ENCODE measurements around the gene SLC41A3.

Gene SLC41A3

DNA sequence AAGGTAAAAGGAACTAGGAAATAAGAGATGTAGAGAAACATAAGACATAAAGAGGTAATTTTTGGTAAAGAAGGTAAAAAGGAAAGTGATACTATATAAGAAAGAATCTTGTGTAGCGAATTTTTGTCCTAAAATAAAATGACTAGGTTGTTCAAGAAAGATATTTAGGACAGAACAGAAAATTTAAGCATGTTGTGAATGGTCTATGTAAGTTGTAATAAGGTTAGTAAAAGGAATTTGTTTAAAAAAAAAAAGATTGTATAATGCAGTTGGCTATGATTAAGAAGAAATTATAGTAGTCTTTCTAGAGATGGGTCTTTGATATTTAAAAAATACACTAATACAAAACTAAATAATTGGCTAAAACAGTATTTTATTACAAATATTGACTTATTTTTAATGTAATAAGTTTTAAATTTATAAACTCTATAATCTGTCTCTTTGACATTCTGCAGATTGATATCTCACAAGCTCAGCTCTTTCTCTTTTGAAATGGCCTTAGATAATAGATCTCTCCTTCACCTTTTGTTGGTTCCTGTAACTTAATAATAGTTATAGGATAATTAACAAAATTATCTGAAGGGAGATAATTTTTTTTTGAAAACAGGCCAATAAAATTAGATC lies 3.7 kb upstream of the SLC41A3 start:
- no peak for DNase-seq (ENCODE audit: insufficient read length, low spot score)
- no peak for FAIRE-seq
- TF ChIP-seq, protein P1, sequence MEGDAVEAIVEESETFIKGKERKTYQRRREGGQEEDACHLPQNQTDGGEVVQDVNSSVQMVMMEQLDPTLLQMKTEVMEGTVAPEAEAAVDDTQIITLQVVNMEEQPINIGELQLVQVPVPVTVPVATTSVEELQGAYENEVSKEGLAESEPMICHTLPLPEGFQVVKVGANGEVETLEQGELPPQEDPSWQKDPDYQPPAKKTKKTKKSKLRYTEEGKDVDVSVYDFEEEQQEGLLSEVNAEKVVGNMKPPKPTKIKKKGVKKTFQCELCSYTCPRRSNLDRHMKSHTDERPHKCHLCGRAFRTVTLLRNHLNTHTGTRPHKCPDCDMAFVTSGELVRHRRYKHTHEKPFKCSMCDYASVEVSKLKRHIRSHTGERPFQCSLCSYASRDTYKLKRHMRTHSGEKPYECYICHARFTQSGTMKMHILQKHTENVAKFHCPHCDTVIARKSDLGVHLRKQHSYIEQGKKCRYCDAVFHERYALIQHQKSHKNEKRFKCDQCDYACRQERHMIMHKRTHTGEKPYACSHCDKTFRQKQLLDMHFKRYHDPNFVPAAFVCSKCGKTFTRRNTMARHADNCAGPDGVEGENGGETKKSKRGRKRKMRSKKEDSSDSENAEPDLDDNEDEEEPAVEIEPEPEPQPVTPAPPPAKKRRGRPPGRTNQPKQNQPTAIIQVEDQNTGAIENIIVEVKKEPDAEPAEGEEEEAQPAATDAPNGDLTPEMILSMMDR (IDR thresholded peaks at IDR 0.05; ENCODE audit: insufficient read depth, missing control alignments): no peak

DNA sequence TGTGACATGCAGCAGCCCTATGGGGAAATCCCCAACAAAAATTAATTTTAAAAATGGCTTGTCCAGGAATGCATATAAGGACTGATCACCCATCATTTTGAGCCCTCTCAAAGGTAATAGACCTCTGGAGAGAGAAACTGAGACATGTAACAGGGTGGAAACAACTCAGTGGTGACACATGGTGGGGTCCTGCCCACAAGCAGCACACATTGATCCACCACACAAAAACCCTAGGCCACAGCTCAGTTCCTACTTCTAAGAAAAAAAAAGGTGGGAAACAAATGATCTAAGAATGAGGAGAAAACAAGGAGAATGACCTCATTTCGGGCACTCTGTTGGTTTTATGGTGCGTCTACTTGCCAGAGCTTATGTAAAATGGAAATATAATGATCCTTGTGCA lies 1.9 kb upstream of the SLC41A3 start:
- TF ChIP-seq, protein P1 (IDR thresholded peaks at IDR 0.05; ENCODE audit: insufficient read depth, missing control alignments): no peak
- DNase-seq (ENCODE audit: insufficient read length, low spot score) (no peak), FAIRE-seq (no peak)

DNA sequence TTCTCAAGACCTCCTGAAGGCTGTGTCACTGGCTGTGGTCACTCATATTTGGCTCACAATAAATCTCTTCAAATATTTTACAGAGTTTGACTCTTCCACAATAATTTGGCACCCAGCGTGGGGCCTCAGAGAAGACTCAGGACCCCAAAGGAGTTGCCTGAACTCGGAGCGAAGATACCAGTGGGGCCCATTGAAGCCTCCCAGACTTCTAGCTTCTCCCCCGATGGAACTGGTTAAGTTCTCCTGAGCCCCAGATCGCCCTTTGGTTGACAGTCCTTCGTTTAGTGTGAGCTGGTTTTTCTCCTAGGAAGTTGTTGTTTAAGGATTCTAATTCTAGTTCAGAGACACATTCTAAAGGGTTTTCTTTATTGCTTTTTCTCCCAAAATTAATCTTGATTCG lies 1.4 kb upstream of the SLC41A3 start:
- DNase-seq (ENCODE audit: insufficient read length, low spot score): no peak
- TF ChIP-seq, protein P1 (IDR thresholded peaks at IDR 0.05; ENCODE audit: insufficient read depth, missing control alignments): no peak
- no peak for FAIRE-seq

DNA sequence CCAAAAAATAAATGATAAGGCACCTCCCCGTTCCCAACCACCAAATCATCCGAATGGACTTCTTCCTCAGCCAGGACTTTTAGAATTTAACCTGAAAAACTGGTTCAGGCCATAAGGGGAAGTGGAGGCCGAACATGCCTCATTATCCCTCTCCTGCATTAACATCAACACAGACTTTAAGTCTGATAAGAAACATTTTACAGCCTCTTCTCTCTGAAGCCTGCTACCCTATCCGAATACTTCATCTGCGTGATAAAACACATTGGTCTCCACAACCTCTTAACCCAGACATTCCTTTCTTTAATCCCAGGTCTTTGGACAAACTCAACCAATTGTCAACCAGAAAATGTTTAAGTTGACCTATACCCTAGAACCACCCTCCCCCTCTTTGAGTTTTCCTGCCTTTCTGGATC lies 850 bp upstream of the SLC41A3 start:
- TF ChIP-seq, protein P1 (IDR thresholded peaks at IDR 0.05; ENCODE audit: insufficient read depth, missing control alignments): no peak
- DNase-seq (ENCODE audit: insufficient read length, low spot score): no peak
- FAIRE-seq: no peak

DNA sequence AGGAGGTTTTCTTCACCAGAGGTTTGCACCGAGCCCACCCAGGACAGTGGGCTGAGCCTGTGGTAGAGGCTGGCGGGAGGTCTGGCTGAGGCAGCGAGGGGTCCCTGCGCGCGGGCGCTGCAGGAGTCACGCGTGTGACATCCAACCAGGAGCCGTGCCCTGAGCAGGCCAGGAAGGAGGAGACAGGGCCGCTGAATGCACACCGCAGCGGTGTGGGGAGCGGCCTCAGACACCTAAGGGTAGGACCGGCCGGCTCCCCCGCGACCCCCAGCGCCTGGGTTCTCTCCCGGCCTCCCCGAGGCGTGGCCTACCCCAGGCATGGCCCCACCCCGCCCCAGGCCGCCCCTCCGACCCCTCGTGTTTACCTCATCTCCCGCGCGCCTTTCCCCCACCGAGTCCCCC lies 412 bp downstream of the SLC41A3 start:
- DNase-seq (ENCODE audit: insufficient read length, low spot score) (peak; percentile 44), FAIRE-seq (no peak)
- TF ChIP-seq, protein P1 (IDR thresholded peaks at IDR 0.05; ENCODE audit: insufficient read depth, missing control alignments): no peak

DNA sequence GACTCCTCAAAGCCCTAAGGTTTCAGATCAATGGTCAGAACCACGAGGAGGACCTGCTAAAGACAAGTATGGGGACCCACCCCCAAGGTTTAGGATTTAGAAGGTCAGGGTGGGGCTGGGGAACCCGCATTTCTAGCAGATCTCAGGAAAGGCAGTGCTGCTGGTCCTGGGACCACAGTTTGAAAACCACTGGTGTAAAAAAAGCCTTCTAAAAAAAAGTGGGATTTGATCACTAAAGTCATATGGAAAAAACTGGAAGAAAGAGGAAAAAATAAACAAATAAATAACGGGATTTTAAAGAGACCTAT lies 832 bp downstream of the SLC41A3 start:
- DNase-seq (ENCODE audit: insufficient read length, low spot score): no peak
- no peak for FAIRE-seq
- TF ChIP-seq, protein P1 (IDR thresholded peaks at IDR 0.05; ENCODE audit: insufficient read depth, missing control alignments): no peak

DNA sequence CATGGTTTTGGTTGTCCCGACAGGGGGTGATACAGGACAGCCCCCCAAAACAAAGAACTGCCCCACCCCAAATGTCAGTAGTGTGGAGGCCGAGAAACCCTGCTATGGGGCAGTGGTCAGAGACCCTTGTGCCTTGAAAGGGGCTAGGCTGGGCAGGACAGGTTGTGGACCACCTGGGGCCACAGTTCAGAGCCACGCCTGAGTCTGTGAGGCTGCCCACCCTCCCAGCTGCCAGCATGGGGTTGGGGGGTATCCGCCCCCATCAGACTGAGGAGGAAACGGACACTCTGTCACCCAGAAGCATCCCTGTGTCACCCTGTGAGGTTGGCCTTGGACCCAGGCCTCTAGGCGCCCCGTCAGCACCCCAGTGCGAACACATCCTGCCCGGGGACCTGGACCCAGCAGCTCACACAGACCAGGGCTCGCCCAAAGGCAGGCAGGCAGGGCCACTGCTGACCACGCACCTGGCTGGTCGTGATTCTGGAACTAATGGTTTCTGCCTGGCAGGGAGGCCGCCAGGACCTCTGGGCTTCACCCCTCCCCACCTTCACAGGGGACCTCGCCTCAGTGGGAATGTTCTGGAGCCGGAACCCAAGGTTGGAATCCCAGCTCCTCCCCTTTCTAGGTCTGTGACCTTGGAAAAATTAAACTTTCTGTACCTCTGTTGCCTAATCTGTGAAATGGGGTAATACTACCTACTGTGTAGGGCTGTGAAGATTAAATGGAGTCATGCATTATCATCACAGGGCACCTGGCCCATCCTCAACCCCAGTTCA lies 1.4 kb downstream of the SLC41A3 start:
- TF ChIP-seq, protein P1 (IDR thresholded peaks at IDR 0.05; ENCODE audit: insufficient read depth, missing control alignments): no peak
- FAIRE-seq: no peak

More for the DNA sequence above, 1.4 kb downstream of the SLC41A3 start:
- no peak for DNase-seq (ENCODE audit: insufficient read length, low spot score)

All from D721Med (cell line).